GM19463 (cell line): ENCODE results near the gene THSD7B.
A peak's percentile ranks its signal among the peaks of the same experiment; 100 is the strongest.
"Not testable (repeated sequence)": the region's sequence is repeated elsewhere in the genome, so short reads cannot be mapped to it uniquely, and the experiment has no call there.

ENCODE experiments used
- ATAC-seq: cut with Tn5 transposase; IDR thresholded peaks from one replicate; pipeline ENCODE4 v1.9.1; 2021; ENCODE audit warnings: mild to moderate bottlenecking, moderate library complexity; ENCODE audit not compliant: unreplicated experiment

The THSD7B gene

DNA sequence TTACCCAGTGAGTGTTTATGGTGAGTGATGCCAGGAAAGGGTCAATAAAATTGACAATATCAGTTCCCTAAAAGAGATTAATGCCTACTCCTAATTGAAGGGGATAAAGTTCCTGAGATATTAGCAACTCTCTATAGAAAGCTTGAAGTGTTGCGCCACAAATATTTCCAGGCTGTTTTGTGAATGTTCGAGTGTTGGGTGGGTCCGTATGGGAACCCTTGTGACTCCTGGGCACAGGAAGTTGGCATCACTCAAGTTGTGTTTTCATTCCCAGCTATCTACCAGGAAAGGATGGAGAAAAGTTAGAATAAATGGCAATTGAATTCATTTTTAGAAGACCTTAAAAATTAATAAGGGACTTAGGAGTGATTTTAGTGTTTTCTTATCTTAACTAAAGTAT lies 472.7 kb downstream of the THSD7B start:
- no peak for ATAC-seq

DNA sequence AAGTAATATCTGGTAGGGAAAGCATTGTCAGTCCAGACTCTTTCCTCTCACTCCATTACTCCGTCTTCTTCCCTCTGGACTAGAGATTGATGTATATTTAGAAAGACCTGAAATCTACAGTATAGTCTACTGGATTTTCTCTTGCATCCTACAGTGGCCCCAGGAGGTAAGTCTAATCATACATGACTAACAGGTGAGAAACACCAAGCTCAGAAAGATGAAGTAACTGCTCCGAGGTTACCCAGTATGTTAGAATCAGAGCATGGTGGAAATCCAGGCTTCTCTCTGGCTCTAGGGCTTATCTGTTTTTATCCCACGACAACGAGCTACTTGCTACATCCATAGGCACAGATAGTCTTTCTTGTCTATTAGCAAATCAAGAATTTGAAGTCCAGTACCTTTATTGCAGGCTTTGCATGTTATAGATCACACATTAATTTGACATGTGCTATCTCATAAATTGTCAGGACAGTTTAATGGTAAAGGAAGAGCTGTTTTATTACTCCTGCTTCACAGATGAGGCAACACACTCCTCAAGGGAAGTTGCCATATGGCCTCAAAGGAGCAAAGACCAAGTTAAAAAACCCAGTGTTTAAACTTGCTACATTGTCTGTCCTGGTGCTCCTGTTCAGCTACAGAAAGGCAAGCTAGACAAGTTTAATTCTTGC lies 484.3 kb downstream of the THSD7B start:
- ATAC-seq: no peak

DNA sequence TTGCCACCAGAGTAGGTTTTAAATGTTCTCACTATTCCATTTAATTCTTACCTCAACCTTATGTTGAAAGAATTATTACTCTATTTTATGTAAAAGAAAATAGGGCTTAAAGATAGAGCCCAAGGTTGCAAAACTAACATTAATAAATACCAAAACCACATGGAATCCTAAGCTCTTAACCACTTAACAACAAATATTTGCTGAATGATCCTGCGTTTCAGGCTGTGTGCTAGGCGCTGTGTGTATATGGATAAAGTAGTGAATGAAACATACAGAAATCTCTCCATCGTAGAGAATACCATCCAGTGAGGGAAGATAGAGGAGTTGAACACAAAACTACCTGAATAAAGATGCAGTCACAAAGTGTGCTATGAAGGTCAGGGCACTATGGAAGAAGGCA lies 485.1 kb downstream of the THSD7B start:
- no peak for ATAC-seq

DNA sequence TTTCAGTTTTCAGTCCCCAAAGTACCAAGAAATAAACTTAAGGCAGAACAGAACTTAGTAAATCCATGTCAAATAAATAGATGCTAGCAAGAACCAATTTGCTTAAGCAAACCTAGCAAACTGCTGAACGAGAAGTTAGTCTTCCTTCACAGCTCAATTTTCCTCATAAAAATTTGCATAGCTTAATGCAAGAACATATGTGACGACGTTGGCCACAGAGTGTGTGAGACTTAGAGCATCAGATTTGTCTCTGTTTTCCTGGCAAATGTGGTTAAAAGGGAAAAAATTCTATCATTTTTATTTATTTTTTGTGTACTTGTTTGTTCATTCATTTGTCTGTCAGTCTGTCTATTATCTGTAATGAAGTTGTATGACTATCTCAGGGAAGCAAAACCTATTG lies 485.7 kb downstream of the THSD7B start:
- no peak for ATAC-seq

DNA sequence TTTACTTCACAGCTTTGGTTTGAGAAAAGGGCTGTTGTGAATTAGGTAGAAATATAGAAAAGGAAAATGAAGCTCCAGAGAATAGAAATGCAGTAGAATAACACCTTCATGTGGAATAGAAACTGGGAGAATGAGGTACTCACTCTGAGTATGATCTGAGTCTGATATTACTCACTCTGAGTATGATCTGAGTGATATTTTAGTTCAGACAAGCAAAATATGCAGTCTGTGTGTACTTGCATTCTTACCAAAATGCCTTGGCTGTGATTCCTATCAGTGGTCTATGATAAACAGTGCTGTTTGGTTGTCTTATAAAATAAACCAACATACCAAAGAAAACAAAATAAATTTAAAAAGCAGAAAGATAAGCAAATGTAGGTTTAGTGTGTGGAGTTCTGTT lies 487.6 kb downstream of the THSD7B start:
- peak; percentile 76 for ATAC-seq

DNA sequence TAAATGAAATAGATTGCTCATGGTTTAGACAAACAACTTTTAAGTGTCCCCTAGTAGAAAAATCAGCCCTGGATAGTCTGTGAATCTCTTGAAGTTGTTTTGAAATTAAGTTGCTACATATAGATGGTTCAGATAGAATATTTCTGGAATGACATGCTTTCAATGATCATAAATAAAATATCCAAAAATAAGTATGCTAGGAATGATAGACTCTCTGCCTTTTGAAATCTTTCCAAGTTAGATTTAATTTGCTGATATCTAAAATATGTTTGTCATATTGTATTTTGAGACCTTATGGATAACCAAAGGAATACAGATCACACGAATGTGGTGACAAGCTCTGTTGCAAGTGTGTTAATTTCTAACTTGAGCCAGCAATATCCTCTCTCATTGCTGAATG lies 488.7 kb downstream of the THSD7B start:
- ATAC-seq: no peak

DNA sequence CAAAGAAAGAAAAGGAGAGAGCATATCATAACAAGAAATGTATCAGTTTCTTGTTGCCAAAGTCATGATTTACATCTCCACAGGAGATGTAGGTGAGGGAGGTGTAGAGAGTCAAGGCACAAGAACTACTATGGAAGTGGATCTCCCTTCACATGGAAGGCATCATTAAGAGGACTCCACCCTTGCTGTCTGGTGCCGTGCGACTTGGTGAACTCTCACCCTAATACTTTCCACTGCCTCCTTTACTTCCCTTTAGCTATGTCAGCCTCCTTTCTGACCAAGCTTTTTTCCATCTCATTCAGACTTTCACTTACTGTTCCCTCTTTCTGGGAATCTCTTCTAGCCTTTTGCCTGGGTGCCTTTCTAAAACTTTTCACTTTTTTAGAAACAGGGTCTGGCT lies 490.0 kb downstream of the THSD7B start:
- ATAC-seq: no peak

DNA sequence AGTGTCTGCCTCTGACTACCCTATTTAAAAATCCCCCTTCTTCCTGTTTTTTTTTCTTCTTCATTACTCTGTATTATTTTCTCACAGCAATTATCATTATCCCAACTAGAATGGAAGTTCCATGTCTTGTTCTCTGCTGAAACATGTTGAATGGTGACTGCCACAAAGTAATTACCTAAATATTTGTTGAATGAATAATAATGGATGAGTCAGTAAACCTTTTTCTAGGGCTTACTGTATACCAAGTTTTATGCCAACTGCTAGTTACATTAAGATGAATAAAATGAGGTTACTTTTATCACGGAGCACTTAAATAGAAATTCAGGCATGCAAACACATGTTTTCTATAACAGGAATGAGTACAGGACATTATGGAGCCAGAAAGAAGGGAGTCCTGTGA lies 490.6 kb downstream of the THSD7B start:
- no peak for ATAC-seq

DNA sequence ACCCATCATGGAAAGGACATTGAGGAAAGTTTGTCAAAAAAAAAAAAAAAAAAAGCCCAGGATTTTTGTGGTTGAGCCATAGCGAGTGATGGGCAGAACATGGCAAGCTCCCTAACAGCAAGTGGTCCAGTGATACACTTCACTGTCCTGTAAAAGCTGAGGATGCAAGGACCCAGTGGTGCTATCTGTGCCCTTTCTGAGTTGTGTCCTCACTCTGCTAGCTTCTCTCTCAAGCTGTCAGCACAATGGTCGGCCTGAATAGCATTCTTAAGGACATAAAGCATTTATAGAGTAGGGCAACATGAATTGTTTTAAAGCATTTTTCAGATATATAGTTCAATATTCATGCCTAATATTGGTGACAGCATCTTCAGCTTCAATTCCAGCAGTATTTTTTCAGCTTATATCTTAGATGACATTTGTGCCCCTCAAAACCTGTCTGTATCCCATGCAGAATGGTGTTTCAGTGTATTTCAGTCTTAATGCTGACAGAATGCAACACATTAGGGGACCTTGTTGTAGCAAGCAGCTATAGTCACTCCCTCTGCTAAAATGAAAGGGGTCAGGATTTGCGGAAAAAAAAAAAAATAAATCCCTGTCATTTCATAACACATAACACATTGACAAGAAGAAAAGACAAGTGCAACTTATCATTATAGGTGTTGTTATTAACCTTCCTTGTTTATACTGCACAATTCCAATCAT lies 496.7 kb downstream of the THSD7B start:
- ATAC-seq: no peak

DNA sequence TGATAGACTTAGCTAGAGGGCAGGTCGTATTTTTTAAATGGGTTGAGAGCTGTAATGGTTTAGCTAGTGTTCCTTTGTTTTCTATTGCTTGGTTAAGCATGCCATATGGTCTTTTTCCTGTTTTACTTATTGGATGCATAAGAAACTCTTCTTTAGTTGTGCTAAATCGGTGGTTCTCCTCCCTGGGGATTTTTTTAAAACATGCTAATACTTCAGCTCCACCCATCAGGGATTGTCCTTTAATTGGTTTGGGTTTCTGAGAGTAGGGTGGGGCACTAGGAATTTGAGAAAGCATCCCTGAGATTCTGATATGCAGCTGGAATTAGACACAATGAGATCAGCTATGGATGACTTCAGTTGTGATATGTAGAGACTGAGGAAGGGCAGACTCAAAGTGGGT lies 497.2 kb downstream of the THSD7B start:
- no peak for ATAC-seq

DNA sequence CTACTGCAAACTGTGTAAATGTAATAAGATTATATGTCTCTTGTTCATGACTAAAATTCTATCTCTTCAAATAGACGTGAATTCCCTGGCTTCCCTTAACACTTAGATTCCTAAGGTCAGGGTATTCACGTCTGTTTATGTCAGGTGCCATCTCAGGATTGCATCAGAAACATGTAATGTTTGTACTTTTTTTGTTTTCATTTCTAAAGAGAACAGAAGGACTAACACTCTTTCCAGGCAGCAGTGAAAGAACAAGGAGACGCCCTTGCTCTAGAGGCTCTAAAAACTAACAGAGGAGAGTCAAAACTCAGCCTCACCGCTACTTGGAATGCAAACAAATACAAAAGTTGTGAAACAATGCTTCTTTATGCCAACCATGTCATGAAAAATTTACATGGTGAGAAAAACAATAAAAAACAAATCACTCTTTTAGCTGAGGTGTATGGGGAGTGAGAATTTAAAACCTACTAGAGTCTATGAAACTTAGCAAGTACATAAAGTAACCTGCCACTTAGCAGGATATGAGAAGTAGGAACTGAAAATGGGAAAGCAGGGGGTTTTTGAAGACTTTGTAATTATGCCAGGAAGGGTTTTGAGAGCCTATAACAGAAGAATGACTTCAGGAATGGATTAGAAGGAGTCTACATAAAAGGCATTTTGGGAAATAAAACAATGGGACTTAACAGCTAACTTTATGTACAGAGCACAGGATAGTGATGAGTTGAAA lies 522.7 kb downstream of the THSD7B start:
- peak; percentile 77 for ATAC-seq

DNA sequence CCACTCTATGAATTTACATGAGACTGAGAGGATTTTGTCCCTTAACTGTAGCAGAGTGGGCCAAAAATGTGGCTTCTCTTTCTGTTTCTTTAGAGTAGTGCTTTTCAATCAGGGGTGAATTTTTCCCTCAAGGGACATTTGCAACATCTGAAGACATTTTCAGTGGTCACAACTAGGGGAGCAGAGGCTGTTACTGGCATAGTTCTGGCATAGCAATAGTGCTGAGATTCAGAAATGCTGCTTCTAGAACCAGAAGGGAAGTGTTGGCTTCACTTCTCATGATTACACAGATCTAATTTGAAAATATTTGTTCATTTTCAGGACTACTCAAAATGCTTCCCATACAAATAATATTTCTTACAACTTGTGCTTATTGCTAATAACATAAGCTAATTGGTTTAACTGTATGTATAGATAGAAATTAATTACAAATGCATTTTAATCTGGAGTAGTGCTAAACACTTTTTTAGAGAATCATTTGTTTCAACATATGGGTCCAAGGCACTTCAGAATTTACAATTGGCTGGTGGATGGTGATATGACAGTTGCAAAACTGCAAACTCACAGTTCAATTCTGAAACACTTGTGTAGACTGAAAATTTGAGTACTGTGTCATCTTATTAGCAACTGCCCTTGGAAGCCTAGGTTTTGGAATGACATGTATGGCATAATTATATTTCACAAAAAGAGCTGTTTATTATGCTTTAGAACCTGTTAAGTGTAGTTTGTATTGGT lies 526.7 kb downstream of the THSD7B start:
- ATAC-seq: peak; percentile 26

DNA sequence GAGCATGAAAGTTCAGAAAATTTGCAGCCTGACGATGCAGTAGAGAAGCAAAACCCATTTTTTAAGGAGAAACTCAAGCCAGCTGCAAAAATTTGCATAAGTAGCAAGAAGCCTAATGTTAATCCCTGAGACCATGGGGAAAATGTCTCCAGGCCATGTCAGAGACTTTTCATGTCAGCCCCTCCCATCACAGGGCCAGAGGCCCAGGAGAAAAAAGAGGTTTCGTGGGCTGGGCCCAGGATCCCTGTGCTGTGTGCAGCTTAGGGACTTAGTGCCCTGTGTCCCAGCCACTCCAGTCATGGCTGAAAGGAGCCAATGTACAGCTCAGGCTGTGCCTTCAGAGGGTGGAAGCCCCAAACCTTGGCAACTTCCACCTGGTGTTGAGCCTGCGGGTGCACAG lies 533.0 kb downstream of the THSD7B start:
- no peak for ATAC-seq

DNA sequence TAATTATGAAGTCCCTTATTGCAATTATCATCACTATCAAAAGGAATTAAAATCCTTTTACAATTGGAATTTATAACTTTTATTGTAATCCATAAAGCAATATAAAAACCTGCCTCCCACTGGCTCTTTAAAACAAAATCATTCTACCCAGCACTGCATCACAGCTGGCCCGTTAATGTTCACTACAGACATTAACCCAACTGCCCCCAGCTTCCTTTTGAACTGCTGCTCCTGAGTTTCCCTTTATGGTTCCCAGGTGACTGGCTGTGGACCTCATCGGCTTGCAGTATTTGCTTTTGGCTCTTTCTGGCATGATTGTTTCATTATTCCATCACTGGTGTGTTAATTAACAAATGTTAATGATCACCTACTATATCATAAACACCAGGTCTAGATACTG lies 535.6 kb downstream of the THSD7B start:
- ATAC-seq: no peak

DNA sequence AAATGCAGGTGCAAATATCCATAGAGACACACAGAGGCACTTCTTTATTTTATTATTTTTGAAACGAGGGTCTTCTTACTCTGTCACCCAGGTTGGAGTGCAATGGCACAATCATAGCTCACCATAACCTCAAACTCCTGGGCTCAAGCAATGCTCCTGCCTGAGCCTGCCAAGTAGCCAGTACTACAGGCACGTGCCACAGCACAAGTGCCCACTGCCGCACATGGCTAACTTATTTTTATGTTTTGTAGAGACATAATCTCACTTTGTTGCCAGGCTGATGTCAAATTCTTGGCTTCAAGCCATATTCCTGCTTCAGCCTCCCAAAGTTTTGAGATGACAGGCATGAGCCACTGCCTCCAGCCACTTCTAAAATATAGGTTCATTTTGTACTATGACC lies 537.6 kb downstream of the THSD7B start:
- no peak for ATAC-seq

DNA sequence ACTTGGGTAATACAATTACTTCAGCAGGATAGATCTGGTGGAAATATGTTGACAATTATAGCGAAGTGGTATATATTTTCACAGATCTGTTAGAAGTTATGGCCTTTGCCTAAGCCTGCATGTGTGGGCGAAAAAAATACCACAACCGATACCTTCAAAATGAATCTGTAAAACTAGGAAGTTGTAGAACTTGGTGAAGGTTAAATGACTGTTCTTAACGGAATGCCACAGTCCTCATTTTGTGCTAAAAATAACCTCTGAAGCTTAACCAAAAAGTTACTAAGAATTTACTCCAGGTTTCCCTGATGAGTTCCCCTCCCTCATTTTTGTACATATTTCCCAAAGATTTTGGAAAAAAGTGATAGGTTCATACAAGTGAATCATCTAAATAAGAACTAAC lies 550.7 kb downstream of the THSD7B start:
- no peak for ATAC-seq

DNA sequence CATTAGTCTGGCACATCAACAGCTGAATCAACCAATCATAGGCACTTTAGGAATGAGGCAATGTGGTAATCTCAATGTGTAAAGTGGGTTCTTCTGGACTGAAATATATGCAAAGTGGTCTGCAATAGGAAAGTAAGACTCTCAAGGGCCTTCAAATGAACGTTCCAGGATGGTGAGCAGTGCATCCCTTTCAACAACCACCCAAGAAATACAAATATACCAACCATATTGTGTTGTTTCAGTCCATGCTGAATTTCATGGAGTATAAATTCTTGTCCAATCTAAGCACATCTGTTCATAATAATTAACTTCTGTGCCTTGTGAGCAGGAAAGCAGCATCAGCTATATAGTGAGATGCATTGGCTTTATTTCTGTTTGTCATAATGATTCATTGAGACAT lies 556.2 kb downstream of the THSD7B start:
- ATAC-seq: no peak

DNA sequence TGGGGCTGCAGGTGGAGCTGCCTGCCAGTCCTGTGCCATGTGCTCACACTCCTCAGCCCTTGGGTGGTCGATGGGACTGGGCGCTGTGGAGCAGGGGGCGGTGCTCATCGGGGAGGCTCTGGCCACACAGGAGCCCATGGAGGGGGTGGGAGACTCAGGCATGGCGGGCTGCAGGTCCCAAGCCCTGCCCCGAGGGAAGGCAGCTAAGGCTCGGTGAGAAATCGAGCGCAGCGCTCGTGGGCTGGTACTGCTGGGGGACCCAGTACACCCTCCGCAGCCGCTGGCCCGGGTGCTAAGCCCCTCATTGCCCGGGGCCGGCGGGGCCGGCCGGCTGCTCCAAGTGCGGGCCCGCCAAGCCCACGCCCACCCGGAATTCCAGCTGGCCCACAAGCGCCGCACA lies 566.2 kb downstream of the THSD7B start:
- ATAC-seq: not testable (repeated sequence)

DNA sequence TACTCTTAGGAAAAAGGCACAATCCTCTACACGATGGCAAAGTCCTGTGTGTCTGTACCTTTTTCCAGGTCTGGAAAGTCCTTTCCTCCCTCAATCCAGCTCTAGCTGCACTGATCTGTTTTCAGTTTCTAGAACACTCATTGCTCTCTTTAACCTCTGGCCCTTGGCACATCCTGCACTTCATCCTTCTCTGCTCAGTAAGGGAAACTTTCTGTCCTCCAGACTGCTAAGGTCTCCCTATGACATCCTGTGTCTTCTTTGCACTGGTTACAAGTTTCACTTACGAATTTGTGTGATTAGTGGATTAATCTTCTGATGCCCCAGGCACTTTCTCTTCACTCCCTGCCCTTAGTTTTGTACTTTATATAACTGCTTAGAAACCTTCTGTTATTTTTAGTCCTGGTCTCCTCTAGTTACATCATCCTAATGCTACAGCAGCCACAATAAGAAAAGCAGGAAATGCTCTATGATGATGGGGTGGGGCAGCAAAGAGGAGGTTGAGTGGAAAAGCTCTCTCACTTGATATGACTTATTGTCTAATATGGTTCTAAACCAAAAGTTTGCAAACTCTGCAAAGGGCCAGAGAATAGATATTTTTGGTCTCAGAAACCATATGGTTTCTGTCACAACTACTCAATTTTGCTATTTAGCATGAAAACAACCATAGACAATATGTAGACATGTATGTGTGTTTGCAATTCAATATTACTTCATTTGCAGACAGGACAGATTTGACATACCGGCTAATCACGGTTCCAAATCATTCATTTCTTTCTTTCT lies 568.2 kb downstream of the THSD7B start:
- peak; percentile 67 for ATAC-seq

DNA sequence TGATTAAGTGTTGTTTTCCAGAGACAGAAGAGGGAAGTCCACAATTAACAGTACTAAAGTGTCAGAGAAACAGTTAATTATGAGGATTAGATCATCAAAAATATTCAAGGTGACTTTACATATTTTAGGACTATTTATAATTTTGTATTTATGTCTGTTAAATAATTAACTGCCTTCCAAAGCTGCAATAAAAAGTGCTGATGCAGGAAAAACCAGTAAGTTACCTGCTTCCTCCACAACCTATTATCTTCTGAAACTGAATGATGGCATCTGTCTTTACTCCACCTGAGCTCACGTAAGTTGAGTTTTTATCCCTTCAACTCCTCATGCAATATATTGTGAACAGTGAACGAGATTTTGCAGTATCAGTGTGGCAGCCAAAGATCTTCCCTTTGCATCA lies 570.7 kb downstream of the THSD7B start:
- ATAC-seq: no peak

DNA sequence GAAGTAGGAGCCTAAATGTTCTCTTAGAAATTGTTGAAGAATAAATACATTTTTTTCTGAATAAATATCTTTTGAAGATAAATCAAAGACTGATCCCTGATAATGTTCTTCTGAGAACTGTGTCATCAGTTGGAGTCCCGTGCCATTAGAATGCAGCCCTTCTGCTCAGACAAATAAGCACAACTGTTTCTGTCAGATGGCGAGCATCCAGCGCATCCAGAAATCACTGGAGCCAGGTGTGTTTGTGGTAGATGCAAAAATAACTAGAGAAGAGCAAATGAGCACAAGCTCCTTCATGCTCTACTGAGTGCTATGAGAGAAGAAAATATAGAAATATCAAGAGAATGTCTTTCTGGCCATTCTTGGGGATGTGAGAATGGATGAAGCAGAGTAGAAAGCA lies 573.7 kb downstream of the THSD7B start:
- no peak for ATAC-seq
